ENCODE data around the gene TLR9.

TLR9 gene

DNA sequence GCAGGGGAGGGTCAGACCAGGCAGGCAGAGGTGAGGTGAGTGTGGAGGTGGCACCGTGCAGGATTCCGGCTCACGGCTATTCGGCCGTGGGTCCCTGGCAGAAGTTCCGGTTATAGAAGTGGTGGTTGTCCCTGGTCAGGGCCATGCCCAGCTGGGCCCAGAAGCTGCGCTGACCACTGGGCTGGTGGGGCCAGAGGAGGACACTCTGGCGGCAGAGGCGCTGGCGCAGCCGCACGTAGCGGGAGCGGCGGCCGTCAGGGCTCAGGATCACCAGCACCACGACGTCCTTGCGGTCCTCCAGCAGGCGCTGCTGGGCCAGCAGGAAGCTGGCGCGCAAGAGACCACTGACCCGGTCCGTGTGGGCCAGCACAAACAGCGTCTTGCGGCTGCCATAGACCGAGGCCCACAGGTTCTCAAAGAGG, 4.3 kb downstream of the TLR9 start:
- TF ChIP-seq TARDBP (IDR thresholded peaks at IDR 0.05): no peak
- ChIA-PET CTCF (interaction anchor here (0.6 to 3.0 kb wide), 18 partner anchors 8 to 270 kb away, joined by 3 to 25 read pairs (median 4); partner anchors contain the start of genes POC1A, TWF2 and WDR82), POLR2A (interaction anchor here (0.6 kb wide), 1 partner anchor 19 kb away, joined by 4 read pairs; no protein-coding TSS in a partner anchor)
- DNase-seq (ENCODE audit: extremely low spot score): no peak

DNA sequence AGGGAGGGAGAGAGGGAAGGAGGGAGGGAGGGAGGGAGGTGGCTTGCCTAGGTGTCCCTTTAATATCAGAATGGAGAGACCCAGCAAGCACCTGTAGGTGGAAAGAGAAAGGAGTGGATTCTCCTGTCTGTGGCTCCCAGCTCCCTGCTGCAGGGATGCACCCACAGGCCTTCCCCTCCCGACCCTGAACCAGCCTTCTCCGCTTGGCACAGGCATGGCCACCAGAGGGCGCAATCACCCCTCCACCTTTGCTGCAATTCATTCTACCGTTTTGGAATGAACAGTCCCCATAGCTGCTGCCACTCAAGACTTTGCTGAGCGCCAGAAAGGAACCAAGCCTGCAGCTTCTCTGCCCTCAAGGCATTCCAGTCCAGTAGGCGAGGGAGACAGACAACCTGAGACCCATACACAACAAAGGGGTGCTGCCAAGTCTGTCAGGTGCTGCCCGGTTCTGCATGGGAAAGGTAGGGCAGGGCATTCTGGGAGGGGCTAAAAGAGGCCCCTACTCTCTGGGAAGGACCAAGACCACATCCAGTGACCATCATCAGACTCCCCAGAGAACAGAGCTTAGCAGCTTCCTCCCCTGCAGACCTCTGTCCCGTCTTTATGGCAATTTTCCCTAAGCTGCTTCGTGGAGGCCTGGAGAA, 4.9 kb downstream of the TLR9 start:
- TF ChIP-seq, protein P1, sequence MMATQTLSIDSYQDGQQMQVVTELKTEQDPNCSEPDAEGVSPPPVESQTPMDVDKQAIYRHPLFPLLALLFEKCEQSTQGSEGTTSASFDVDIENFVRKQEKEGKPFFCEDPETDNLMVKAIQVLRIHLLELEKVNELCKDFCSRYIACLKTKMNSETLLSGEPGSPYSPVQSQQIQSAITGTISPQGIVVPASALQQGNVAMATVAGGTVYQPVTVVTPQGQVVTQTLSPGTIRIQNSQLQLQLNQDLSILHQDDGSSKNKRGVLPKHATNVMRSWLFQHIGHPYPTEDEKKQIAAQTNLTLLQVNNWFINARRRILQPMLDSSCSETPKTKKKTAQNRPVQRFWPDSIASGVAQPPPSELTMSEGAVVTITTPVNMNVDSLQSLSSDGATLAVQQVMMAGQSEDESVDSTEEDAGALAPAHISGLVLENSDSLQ (IDR thresholded peaks at IDR 0.05): peak; percentile 95
- no peak for TF ChIP-seq FOXK2 (IDR thresholded peaks at IDR 0.05)
- TF ChIP-seq LEF1 (IDR thresholded peaks at IDR 0.05; ENCODE audit: borderline replicate concordance): no peak
- DNase-seq (ENCODE audit: extremely low spot score): peak; percentile 88
- CTCF ChIA-PET: interaction anchor here (0.5 to 3.0 kb wide), 25 partner anchors 9 to 270 kb away, joined by 3 to 25 read pairs (median 4); partner anchors contain the start of genes POC1A, TWF2 and WDR82
- POLR2A ChIA-PET: interaction anchor here (0.7 kb wide), 2 partner anchors 18 to 58 kb away, joined by 3 read pairs; partner anchors contain the start of genes TWF2 and WDR82

DNA sequence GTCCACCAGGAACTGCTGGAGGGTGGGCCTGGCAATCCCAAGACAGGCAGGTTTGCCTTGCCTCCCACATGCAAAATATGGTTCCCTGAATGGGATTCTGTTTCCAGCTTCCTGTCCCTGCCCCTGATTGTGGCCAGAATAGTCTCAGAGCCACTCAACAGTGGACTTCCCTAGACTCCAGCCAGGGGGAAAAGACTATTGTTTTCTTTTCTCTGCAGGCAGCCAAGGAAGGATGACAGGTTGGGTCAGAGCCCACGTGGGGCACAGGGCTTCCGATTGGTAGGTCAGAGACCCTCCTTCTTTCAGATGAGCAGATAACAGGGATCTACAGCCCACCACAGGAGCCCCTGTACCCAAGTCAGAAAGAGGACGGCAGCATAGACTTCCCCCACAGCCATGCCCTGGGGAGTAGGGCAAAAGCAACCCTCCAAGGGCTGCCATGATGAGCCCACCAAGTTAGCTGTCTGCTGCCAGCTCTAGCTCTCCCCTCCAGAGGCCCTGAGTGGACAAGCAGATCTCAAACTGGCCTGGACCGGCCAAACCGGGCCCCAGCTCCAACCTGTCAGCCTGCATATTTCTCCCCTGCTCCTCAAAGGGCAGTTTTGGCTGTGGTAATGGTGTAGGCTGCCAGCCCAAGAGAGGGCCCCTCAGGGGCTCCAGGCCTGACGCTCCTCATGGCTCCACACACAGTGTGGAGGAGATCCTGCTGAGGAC, 6.4 kb downstream of the TLR9 start:
- TF ChIP-seq HDGF (IDR thresholded peaks at IDR 0.05; ENCODE audit: borderline replicate concordance): no peak
- no peak for TF ChIP-seq LEF1 (IDR thresholded peaks at IDR 0.05; ENCODE audit: borderline replicate concordance)
- no peak for TF ChIP-seq FOXM1 (IDR thresholded peaks at IDR 0.05; ENCODE audit: borderline replicate concordance)
- no peak for TF ChIP-seq L3MBTL2 (conservative IDR thresholded peaks at IDR 0.05)
- TF ChIP-seq TARDBP (IDR thresholded peaks at IDR 0.05): no peak
- no peak for TF ChIP-seq ZNF384 (IDR thresholded peaks at IDR 0.05)
- TF ChIP-seq FOXA1 (IDR thresholded peaks at IDR 0.05): no peak
- CTCF ChIA-PET: interaction anchor here (0.8 to 2.1 kb wide), 7 partner anchors 12 to 229 kb away, joined by 4 to 16 read pairs (median 6); no protein-coding TSS in a partner anchor
- POLR2A ChIA-PET: no interaction called here
- DNase-seq (ENCODE audit: extremely low spot score): no peak

DNA sequence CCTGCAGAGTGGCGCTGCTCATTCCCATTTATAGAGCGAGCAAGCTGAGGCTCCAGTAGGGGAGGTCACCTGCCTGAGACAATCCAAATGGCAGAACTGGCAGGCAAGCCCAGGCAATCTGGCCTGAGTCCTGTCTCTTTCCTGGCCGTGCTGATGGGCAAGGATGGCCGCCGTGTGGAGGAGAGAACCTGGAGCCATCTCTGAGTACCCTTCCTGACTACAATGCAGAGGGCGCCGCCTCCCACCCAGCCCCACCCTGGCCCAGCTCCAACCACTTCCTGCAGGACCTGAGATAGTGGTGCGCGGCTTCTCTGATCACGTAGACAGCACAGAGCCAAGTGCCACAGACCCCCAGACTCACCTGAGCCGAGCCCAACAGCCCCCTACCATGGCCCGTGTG, 7.0 kb downstream of the TLR9 start:
- TF ChIP-seq FOXK2 (IDR thresholded peaks at IDR 0.05) (no peak), FOXA1 (IDR thresholded peaks at IDR 0.05) (no peak), FOXM1 (IDR thresholded peaks at IDR 0.05; ENCODE audit: borderline replicate concordance) (no peak)
- POLR2A ChIA-PET: no interaction called here
- no peak for DNase-seq (ENCODE audit: extremely low spot score)
- CTCF ChIA-PET: no interaction called here

DNA sequence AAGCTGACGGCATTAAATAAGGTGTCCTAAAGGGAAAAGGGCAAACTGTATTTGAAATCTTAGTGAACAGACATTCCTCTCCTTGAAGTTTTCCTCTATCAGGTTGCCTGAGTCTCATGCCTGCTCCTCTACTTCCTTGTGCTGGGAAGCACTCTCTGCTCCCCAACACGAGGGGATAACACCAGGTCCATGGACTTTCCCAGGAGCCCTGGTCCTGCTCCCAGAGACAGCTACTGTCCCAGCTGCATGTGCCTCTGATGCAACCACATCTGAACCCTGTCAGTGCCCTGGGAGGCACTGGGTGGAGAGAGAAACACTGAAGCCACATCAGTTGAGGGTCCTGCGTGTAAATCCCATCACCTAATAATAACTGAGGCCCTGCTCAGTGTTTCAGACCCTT, 7.4 kb downstream of the TLR9 start:
- DNase-seq (ENCODE audit: extremely low spot score): no peak
- ChIA-PET POLR2A (no interaction called here), CTCF (no interaction called here)
- TF ChIP-seq LEF1 (IDR thresholded peaks at IDR 0.05; ENCODE audit: borderline replicate concordance) (no peak), FOXM1 (IDR thresholded peaks at IDR 0.05; ENCODE audit: borderline replicate concordance) (no peak), ARNT (IDR thresholded peaks at IDR 0.05) (no peak), CTBP1 (IDR thresholded peaks at IDR 0.05; ENCODE audit: borderline replicate concordance) (no peak), FOXA1 (IDR thresholded peaks at IDR 0.05) (no peak), HDGF (IDR thresholded peaks at IDR 0.05; ENCODE audit: borderline replicate concordance) (no peak), L3MBTL2 (conservative IDR thresholded peaks at IDR 0.05) (no peak), ZNF384 (IDR thresholded peaks at IDR 0.05) (no peak), SUZ12 (IDR thresholded peaks at IDR 0.05) (no peak), SP1 (IDR thresholded peaks at IDR 0.05) (no peak), TARDBP (IDR thresholded peaks at IDR 0.05) (no peak), BHLHE40 (IDR thresholded peaks at IDR 0.05; ENCODE audit: borderline replicate concordance) (no peak), FOXK2 (IDR thresholded peaks at IDR 0.05) (no peak), ELF4 (IDR thresholded peaks at IDR 0.05) (no peak), NFRKB (IDR thresholded peaks at IDR 0.05) (no peak)
- TF ChIP-seq, protein P1 (IDR thresholded peaks at IDR 0.05): no peak

DNA sequence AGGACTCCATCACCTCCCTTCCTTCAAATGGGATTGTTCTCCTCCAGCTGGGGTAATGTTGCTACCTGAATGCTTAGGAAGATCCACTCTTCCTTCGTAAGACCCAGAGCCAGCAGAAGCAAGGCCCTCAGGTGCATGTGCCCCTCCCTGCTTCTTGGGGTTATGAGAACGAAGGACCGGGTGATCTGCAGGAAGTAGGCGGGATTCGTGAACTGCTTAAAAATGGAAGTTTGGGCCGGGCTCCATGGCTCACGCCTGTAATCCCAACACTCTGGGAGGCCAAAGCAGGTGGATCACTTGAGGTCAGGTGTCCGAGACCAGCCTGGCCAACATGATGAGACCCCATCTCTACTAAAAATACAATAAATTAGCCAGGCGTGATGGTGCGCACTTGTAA, 8.0 kb downstream of the TLR9 start:
- POLR2A ChIA-PET: no interaction called here
- TF ChIP-seq, protein P1 (IDR thresholded peaks at IDR 0.05): no peak
- DNase-seq (ENCODE audit: extremely low spot score): no peak
- CTCF ChIA-PET: no interaction called here

All from HEK293T (cell line).